ENCODE measurements around the gene CCDC3. TPM values are rescaled to one million over a fixed set of nuclear protein-coding genes. Genes with fewer than 3 reads are reported as not detected.

CCDC3 gene
- total RNA-seq, 1 experiment from 2014 or later: 3.3 TPM

- Histone ChIP-seq H3K9me3 (peaks cover 14% of the 10 kb centered on the region), H3K36me3 (no peaks in the 10 kb centered on the region), H3K4me3 (no peak overlapping the region), H3K27me3 (no peaks in the 10 kb centered on the region)
- DNase-seq: no peak
Measured at GRCh38 chr10:12950583-12951128, 50.9 kb downstream of the CCDC3 start.

DNA sequence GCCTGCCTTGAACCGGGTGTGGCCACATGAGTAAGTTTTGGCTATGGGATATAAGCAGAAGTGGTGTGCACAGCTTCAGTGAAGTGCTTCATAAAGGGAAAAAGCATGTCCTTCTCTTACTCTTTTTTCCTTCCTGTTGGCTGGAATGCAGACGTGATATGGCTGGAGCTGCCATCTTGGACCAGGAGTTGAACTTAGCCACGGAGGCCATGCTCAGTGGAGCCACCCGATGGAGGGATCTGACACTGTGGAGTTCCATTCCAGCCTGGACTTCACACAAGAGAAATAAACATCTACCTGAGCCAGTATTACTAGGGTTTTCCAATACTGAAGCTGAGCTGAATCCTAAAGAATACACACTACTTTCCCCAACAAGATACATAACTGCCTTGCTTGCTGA, 52.3 kb downstream of the CCDC3 start:
- H3K9me3 ChIP-seq: peaks cover 14% of the 10 kb centered on the region
- DNase-seq: no peak
- no peak overlapping the region for H3K4me3 ChIP-seq

GRCh38 chr10:12947741-12948140, 53.8 kb downstream of the CCDC3 start:
- H3K4me3 ChIP-seq: no peak overlapping the region
- H3K36me3 ChIP-seq: no peaks in the 10 kb centered on the region
- no peaks in the 10 kb centered on the region for H3K27me3 ChIP-seq
- peaks cover 3% of the 10 kb centered on the region; the same call in 1 of the 2 replicates for H3K9me3 ChIP-seq
- DNase-seq: no peak

More for the DNA sequence above, 52.3 kb downstream of the CCDC3 start:
- Histone ChIP-seq H3K27me3 (no peaks in the 10 kb centered on the region), H3K36me3 (no peaks in the 10 kb centered on the region)

DNA sequence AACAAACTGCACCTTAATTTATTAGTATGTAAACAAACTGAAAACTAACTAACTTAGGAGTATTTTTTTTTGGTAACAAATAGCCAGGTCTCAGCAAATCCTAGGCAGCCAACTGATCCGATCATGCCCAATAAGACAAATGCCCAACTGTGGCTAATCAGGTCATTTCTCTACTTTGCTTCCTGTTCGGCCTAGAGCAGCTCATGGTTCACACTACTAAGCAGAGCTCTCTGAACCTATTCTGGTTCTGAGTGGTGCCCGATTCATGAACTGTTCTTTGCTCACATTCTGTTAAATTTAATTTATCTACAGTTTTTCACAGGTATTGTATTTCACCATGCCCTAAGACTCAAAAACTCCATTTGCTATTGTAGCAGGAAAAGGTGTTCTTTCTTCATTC, 55.1 kb downstream of the CCDC3 start:
- Histone ChIP-seq H3K27me3 (no peaks in the 10 kb centered on the region), H3K9me3 (no peaks in the 10 kb centered on the region), H3K4me3 (no peak overlapping the region), H3K36me3 (no peaks in the 10 kb centered on the region)
- no peak for DNase-seq

DNA sequence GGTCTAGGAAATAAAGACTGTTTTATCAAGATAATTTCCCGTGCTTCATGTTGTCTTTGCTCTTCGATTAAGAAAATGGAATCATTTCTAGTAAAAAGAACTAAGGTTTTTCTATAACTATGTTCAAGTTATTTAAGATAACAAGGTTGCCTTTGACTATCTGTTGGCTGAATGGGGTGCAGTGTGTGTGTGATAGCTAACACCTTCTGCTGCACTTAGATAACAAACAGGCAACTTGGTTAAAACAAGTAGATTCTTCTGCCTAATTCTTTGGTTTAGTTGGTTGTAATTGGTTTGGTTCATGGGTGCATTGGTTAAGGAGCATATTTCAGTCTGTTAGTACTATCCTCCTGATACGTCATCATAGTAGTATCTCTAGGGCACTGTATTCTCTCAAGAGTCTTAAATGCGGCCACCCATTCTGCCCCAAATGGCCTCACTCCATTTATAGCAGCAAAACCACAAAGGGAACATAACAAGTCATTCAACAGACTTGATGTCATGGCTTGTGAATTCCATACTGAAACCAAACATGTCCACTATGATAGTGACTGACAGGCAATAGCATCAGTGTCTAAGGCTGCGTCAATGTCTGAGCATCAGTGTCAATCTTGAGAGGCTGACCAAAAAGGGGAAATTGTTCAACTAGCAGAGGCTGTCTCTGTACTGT, 55.7 kb downstream of the CCDC3 start:
- Histone ChIP-seq H3K36me3 (no peaks in the 10 kb centered on the region), H3K27me3 (no peaks in the 10 kb centered on the region), H3K9me3 (no peaks in the 10 kb centered on the region), H3K4me3 (no peak overlapping the region)
- DNase-seq: no peak

GRCh38 chr10:12944931-12945330, 56.6 kb downstream of the CCDC3 start:
- DNase-seq: no peak
- no peak overlapping the region for H3K4me3 ChIP-seq
- no peaks in the 10 kb centered on the region for H3K36me3 ChIP-seq
- H3K27me3 ChIP-seq: no peaks in the 10 kb centered on the region
- no peaks in the 10 kb centered on the region for H3K9me3 ChIP-seq

DNA sequence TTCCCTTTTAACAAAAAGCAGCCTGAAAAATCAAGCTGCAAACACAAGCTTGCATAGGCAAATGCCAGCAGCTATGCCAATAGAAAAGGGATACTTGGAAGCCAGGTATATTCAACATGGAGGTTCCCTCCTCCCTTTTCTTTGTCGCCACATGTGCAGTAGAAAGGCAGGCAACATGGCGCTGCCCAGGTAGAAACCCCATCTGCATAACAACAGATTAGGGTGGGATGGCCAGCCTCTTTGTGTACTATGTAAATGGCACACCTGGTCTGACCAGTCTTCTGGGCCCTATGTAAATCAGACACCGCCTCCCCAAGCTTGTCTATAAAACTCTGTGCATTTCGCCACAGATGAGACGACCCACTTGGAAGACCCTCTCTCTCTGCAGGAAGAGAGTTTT, 58.1 kb downstream of the CCDC3 start:
- Histone ChIP-seq H3K4me3 (no peak overlapping the region), H3K36me3 (no peaks in the 10 kb centered on the region), H3K9me3 (no peaks in the 10 kb centered on the region), H3K27me3 (no peaks in the 10 kb centered on the region)
- no peak for DNase-seq

- no peaks in the 10 kb centered on the region for H3K9me3 ChIP-seq
- no peak for DNase-seq
- no peaks in the 10 kb centered on the region for H3K27me3 ChIP-seq
- no peak overlapping the region for H3K4me3 ChIP-seq
- H3K36me3 ChIP-seq: no peaks in the 10 kb centered on the region
Measured at GRCh38 chr10:12941966-12942365, 59.5 kb downstream of the CCDC3 start.

DNA sequence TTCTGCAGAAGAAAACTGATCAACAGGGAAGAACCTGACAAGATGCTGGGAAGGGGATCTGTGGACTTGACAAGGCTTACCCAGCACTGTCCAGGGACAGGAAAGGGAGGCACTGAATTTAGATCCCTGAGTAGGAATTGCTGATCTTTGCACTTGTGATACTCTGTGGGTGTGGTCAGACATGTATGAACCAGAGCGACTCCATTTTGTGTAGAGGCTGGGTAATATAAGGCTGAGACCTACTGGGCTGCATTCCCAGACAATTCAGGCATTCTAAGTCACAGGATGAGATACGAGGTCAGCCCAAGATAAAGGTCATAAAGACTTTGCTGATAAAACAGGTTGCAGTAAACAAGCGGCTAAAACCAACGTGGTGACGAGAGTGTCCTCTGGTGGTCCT, 60.7 kb downstream of the CCDC3 start:
- Histone ChIP-seq H3K9me3 (no peaks in the 10 kb centered on the region), H3K4me3 (no peak overlapping the region), H3K36me3 (no peaks in the 10 kb centered on the region), H3K27me3 (no peaks in the 10 kb centered on the region)
- no peak for DNase-seq

GRCh38 chr10:12938271-12938670, 63.2 kb downstream of the CCDC3 start:
- no peaks in the 10 kb centered on the region for H3K36me3 ChIP-seq
- peak; percentile 77 for DNase-seq
- no peaks in the 10 kb centered on the region for H3K27me3 ChIP-seq
- H3K9me3 ChIP-seq: peaks cover 9% of the 10 kb centered on the region; the same call in 1 of the 2 replicates
- H3K4me3 ChIP-seq: no peak overlapping the region

DNA sequence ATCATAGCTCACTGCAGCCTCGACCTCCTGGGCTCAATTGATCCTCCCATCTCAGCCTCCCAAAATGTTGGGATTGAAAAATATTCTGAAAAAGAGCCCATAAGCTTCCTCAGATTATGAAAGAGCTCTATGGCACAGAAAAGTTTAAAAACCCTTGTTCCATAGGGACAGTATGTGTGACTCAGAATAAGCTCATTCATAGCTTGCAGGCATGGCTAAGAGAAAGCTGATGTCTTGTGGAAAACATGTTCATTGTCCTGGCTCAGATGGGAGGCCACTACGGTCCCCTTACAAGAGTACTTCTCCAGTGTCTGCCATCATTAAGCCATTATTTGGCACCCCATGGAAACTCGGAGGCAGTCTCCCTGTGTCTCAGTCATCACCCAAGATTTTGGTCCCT, 64.0 kb downstream of the CCDC3 start:
- H3K36me3 ChIP-seq: no peaks in the 10 kb centered on the region
- H3K9me3 ChIP-seq: peaks cover 13% of the 10 kb centered on the region; the same call in 1 of the 2 replicates
- no peak overlapping the region for H3K4me3 ChIP-seq
- DNase-seq: peak; percentile 27
- no peaks in the 10 kb centered on the region for H3K27me3 ChIP-seq

- H3K27me3 ChIP-seq: no peaks in the 10 kb centered on the region
- no peaks in the 10 kb centered on the region for H3K36me3 ChIP-seq
- H3K4me3 ChIP-seq: no peak overlapping the region
- no peak for DNase-seq
- H3K9me3 ChIP-seq: peaks cover 13% of the 10 kb centered on the region; the same call in 1 of the 2 replicates
Measured at GRCh38 chr10:12934777-12935176, 66.7 kb downstream of the CCDC3 start.

DNA sequence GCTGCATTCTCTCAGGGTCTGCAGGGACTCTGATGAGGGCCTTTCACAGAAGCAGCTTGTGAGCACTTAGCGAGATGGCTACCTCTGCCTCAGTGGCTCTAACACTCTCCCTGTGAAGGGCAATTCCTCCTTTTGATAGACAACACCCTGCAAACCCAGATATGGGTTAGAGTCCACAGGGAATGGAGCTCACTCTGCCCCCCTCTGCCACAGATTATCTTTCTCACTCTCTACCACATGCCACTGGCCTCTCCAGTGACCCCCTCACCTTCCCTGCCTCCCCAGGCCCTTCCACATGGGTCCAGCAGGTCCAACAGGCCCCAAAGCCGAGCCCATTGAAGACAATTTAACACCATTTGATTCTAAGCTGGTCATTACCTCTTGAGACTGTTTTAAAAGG, 72.1 kb downstream of the CCDC3 start:
- no peaks in the 10 kb centered on the region for H3K36me3 ChIP-seq
- no peak overlapping the region for H3K4me3 ChIP-seq
- H3K27me3 ChIP-seq: no peaks in the 10 kb centered on the region
- H3K9me3 ChIP-seq: peaks cover 19% of the 10 kb centered on the region
- no peak for DNase-seq

- no peak overlapping the region for H3K4me3 ChIP-seq
- no peak for DNase-seq
- no peaks in the 10 kb centered on the region for H3K36me3 ChIP-seq
- peaks cover 13% of the 10 kb centered on the region for H3K9me3 ChIP-seq
- H3K27me3 ChIP-seq: no peaks in the 10 kb centered on the region
Measured at GRCh38 chr10:12928571-12928970, 72.9 kb downstream of the CCDC3 start.

GRCh38 chr10:12927896-12928295, 73.6 kb downstream of the CCDC3 start:
- Histone ChIP-seq H3K9me3 (peaks cover 11% of the 10 kb centered on the region), H3K27me3 (no peaks in the 10 kb centered on the region), H3K36me3 (no peaks in the 10 kb centered on the region), H3K4me3 (no peak overlapping the region)
- no peak for DNase-seq

DNA sequence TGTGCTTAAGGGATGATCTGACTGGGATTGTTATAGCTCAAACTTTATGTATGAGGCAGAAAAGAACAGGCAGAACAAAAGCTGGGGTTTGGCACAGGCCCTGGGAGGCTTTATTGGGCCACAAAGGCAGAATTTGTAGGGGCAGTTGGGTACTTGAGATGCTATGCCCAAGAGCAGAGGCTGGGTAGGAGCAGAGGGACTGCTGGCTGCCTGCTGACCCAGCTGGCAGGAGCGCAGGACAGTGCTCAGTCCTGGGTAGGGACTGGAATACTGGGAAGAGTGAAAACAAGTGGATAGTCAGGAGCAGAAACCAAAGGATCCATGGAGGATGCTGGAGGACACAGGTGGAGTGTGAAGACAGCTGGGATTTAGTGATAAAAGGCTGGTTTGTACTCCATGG, 75.7 kb downstream of the CCDC3 start:
- DNase-seq: no peak
- Histone ChIP-seq H3K4me3 (no peak overlapping the region), H3K9me3 (peaks cover 10% of the 10 kb centered on the region), H3K36me3 (no peaks in the 10 kb centered on the region), H3K27me3 (no peaks in the 10 kb centered on the region)

GRCh38 chr10:12924911-12925310, 76.6 kb downstream of the CCDC3 start:
- Histone ChIP-seq H3K27me3 (no peaks in the 10 kb centered on the region), H3K36me3 (no peaks in the 10 kb centered on the region), H3K9me3 (peaks cover 10% of the 10 kb centered on the region), H3K4me3 (no peak overlapping the region)
- DNase-seq: no peak

DNA sequence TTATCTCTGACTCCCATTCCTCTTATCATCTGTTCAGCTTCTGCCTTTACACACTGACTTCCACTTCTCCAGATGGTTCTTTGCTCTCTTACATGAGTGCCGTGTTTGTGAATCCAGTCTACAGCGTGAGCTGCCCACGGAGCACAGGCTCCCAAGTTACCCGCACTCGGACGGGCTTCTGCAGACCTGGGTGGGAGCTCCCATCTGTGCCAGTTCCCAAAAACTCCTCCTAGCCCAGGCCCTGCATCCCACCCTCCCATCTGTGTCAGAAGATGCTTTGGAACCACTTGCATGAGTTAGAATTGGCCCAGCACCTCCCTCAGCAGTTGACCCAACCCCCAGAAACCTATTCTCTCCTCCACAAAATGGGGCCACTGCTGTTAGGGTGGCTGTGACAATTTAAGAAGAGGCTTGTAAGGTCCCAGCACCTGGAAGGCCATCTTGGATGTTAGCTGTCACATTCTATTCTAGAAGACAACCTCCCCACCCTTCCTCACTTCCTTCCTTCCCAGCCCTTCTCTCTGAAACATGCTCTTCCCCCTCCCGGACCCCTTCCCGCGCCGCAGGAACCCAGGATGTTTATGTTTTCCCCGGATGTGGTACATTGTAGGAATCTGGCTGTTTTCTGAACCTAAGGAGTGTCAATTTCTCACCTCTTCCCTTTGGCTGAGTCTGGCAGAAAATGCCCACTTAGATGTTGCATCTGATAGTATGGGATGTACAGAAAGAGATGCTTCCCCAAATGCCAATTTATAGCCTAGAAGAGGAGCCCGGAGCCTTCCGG, 79.2 kb downstream of the CCDC3 start:
- no peak for DNase-seq
- Histone ChIP-seq H3K27me3 (no peaks in the 10 kb centered on the region), H3K36me3 (no peaks in the 10 kb centered on the region), H3K4me3 (no peak overlapping the region), H3K9me3 (peaks cover 10% of the 10 kb centered on the region)

Data from MG63 (cell line).